ENCODE data around the gene MRPL16. TPM values are rescaled to one million over a fixed set of nuclear protein-coding genes. Genes with fewer than 3 reads are reported as not detected.

The MRPL16 gene
- polyA plus RNA-seq, 3 donors, result 34.1 to 75.0 (median 71.9) TPM

DNA sequence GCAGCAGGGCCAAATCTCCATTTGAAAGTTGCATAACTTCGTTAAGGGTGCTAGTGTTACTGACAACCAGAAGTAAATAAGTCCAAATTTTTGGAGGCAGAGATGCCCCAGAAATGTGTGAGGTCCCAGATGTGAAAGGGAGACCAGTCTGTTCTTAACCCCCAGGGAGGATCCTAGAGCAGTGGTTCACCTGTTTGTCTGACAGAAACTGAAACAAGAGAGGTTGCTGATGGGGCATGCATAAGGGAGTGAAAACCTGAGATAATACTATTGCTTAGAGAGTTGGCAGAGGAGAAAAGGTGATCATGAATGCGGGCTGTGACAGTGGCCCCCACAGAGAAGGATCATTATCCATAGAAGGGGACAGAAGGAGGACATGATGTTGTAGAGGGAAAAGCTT is 30.9 kb upstream of the MRPL16 start:
- H3K4me1 ChIP-seq (ENCODE audit: control insufficient read depth in 1 of 2, insufficient read depth in 2 of 2, low read length in 2 of 2), result no peaks in the 10 kb centered on the region
- no peak overlapping the region for H3K9ac ChIP-seq (ENCODE audit: insufficient read depth, low read length, poor library complexity, severe bottlenecking)
- no peaks in the 10 kb centered on the region for H4K20me1 ChIP-seq (ENCODE audit: insufficient read depth, low read length)
- no peaks in the 10 kb centered on the region for H3K9me3 ChIP-seq (replicated peaks in 1 of 2; ENCODE audit: control insufficient read depth in 1 of 2, insufficient read depth in 1 of 2, low read length in 2 of 2)
- intact Hi-C loops (cut with micrococcal nuclease), result no loop called here
- no peak overlapping the region for H3K4me2 ChIP-seq (replicated peaks; ENCODE audit: extremely low read depth, low read length, poor library complexity, severe bottlenecking)
- H3K27ac ChIP-seq (ENCODE audit: low read depth in 1 of 2, low read length in 2 of 2), result no peak overlapping the region
- Mint-ChIP-seq H3K27me3 (ENCODE audit: low read depth in 3 of 3) (peaks cover 0 to 1% (median 0%) of the 10 kb centered on the region in 3 donors), H3K36me3 (no peaks in the 10 kb centered on the region), H3K27ac (no peak overlapping the region), H3K9me3 (peaks cover 0 to 3% (median 0%) of the 10 kb centered on the region in 7 donors), H3K4me3 (no peak overlapping the region), H3K4me1 (no peaks in the 10 kb centered on the region)
- H3K27me3 ChIP-seq (ENCODE audit: control insufficient read depth in 2 of 2, insufficient read depth in 2 of 2, low read length in 2 of 2), result no peaks in the 10 kb centered on the region
- H3K79me2 ChIP-seq (ENCODE audit: insufficient read depth, low read length), result no peaks in the 10 kb centered on the region
- no peak for DNase-seq
- no peak for TF ChIP-seq CTCF (IDR thresholded peaks at IDR 0.05)
- no peak overlapping the region for H3K4me3 ChIP-seq (replicated peaks in 1 of 3; ENCODE audit: low read depth in 2 of 3, low read length in 3 of 3)
- no peaks in the 10 kb centered on the region for H3K36me3 ChIP-seq (replicated peaks in 1 of 2; ENCODE audit: control insufficient read depth in 1 of 2, insufficient read depth in 2 of 2, low read length in 2 of 2)
- H2AFZ ChIP-seq (ENCODE audit: insufficient read depth, low read depth, low read length, poor library complexity, severe bottlenecking), result no peak overlapping the region
- 88% methylated on average over 2 of the region's 2 CpGs for WGBS (ENCODE audit: insufficient coverage)

DNA sequence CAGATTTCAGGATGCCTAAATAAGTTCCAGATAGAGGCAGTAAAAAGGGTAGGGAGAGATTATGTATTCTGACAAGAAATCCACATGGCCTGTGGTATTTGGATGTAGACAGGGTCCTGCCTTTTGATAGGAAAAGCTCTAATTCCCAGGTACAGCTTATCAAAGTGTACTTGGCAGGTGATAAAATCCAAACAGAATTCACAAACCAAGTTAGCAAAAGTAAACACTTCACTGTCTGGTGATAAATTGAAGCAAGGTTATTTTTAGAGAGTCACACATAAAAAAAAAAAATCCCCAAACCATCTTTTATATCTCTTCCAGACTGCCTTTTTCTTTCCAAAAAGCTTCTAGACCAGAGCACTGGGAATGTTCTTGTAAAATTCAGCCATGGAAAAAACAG is 29.0 kb upstream of the MRPL16 start:
- Histone ChIP-seq H3K9ac (ENCODE audit: insufficient read depth, low read length, poor library complexity, severe bottlenecking) (no peak overlapping the region), H3K27ac (ENCODE audit: low read depth in 1 of 2, low read length in 2 of 2) (no peak overlapping the region), H3K79me2 (ENCODE audit: insufficient read depth, low read length) (no peaks in the 10 kb centered on the region), H4K20me1 (ENCODE audit: insufficient read depth, low read length) (no peaks in the 10 kb centered on the region), H3K4me2 (replicated peaks; ENCODE audit: extremely low read depth, low read length, poor library complexity, severe bottlenecking) (no peak overlapping the region), H3K27me3 (ENCODE audit: control insufficient read depth in 2 of 2, insufficient read depth in 2 of 2, low read length in 2 of 2) (no peaks in the 10 kb centered on the region), H3K4me3 (replicated peaks in 1 of 3; ENCODE audit: low read depth in 2 of 3, low read length in 3 of 3) (no peak overlapping the region), H3K4me1 (ENCODE audit: control insufficient read depth in 1 of 2, insufficient read depth in 2 of 2, low read length in 2 of 2) (no peaks in the 10 kb centered on the region), H2AFZ (ENCODE audit: insufficient read depth, low read depth, low read length, poor library complexity, severe bottlenecking) (no peak overlapping the region), H3K36me3 (replicated peaks in 1 of 2; ENCODE audit: control insufficient read depth in 1 of 2, insufficient read depth in 2 of 2, low read length in 2 of 2) (no peaks in the 10 kb centered on the region), H3K9me3 (replicated peaks in 1 of 2; ENCODE audit: control insufficient read depth in 1 of 2, insufficient read depth in 1 of 2, low read length in 2 of 2) (no peaks in the 10 kb centered on the region)
- Mint-ChIP-seq H3K27ac (no peak overlapping the region), H3K9me3 (peaks cover 0 to 3% (median 0%) of the 10 kb centered on the region in 7 donors), H3K27me3 (ENCODE audit: low read depth in 3 of 3) (peaks cover 0 to 1% (median 0%) of the 10 kb centered on the region in 3 donors), H3K4me1 (no peaks in the 10 kb centered on the region), H3K36me3 (no peaks in the 10 kb centered on the region), H3K4me3 (no peak overlapping the region)
- no peak for DNase-seq
- intact Hi-C loops (cut with micrococcal nuclease), result no loop called here
- no peak for TF ChIP-seq CTCF (IDR thresholded peaks at IDR 0.05)

Data from CD14-positive monocyte (primary cell).